Measurements from ENCODE around the gene ATP10A. TPM values are rescaled to one million over a fixed set of nuclear protein-coding genes. Genes with fewer than 3 reads are reported as not detected.

ATP10A gene
- total RNA-seq, 1 experiment from 2014 or later = 3.9 TPM

DNA sequence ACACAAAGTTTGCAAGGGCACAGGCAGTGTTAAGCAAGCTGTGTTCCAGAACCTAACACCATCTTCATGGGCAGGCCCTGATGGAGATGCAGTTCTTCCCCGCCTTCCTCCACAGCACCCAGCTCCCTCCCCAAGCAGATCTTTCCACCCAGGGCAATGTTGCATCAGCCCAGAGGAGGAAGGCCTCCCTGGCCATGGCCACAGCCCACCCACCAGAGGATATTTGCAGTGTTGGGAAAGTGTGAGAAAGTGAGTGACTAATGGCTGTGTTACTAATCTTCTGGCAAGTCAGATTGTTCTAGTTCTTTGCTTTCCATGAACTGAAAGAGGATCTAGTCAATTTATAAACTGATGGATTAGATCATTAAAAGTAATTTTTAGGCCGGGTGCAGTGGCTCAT is 42.0 kb upstream of the ATP10A start:
- Mint-ChIP-seq H3K36me3 (ENCODE audit: insufficient read depth in 1 of 3, low read depth in 3 of 3) (no peaks in the 10 kb centered on the region), H3K9me3 (no peaks in the 10 kb centered on the region), H3K4me1 (peaks cover 0 to 4% of the 10 kb centered on the region in 2 experiments; a peak in 1 of 4 replicates), H3K27me3 (ENCODE audit: low read depth) (peaks cover 2% of the 10 kb centered on the region; the same call in 1 of the 2 replicates), H3K4me3 (no peak overlapping the region), H3K27ac (no peak overlapping the region; a peak in 1 of 7 replicates)
- no peak overlapping the region for H3K4me2 ChIP-seq (ENCODE audit: insufficient read depth, insufficient read length, low read length)
- no peak overlapping the region for H3T11ph ChIP-seq (ENCODE audit: low read length)
- H3K4ac ChIP-seq (ENCODE audit: low read depth, low read length) = no peak overlapping the region
- no peak overlapping the region for H2BK15ac ChIP-seq (ENCODE audit: low read depth, low read length)
- no peaks in the 10 kb centered on the region for H3K79me1 ChIP-seq (ENCODE audit: insufficient read depth, low read depth, low read length, poor library complexity, severe bottlenecking)
- WGBS (ENCODE audit: extremely low coverage, insufficient read length, low lambda C conversion rate) = no CpG with 5 or more reads among the region's 2 CpGs
- H3K79me2 ChIP-seq (ENCODE audit: insufficient read depth, low read length) = no peaks in the 10 kb centered on the region
- H2BK20ac ChIP-seq (ENCODE audit: low read depth, low read length, poor library complexity, severe bottlenecking) = no peak overlapping the region
- H3K27me3 ChIP-seq (ENCODE audit: insufficient read depth, low read length) = no peaks in the 10 kb centered on the region
- H2BK120ac ChIP-seq (ENCODE audit: low read depth, low read length, poor library complexity, severe bottlenecking) = no peak overlapping the region
- H3K18ac ChIP-seq (ENCODE audit: insufficient read length, low read depth, low read length) = no peak overlapping the region
- no peak overlapping the region for H2AK5ac ChIP-seq (ENCODE audit: insufficient read length, low read length)
- no peak overlapping the region for H4K8ac ChIP-seq (replicated peaks; ENCODE audit: insufficient read length, low read depth, low read length)
- H3K14ac ChIP-seq (ENCODE audit: insufficient read depth, low read length) = no peak overlapping the region
- no peaks in the 10 kb centered on the region for H3K4me1 ChIP-seq (ENCODE audit: insufficient read depth, low read length)
- no peak overlapping the region for H3K27ac ChIP-seq (ENCODE audit: insufficient read length, low read depth, low read length)
- H3K23ac ChIP-seq (ENCODE audit: insufficient read length, low read depth, low read length) = no peak overlapping the region
- H2AFZ ChIP-seq (ENCODE audit: low read length) = no peak overlapping the region
- H4K91ac ChIP-seq (ENCODE audit: insufficient read length, low read depth, low read length) = no peak overlapping the region
- H4K20me1 ChIP-seq (ENCODE audit: control insufficient read depth, insufficient read depth, insufficient read length) = no peaks in the 10 kb centered on the region
- H3K23me2 ChIP-seq (ENCODE audit: insufficient read length, low read depth, low read length, poor library complexity, severe bottlenecking) = no peaks in the 10 kb centered on the region
- H3K9ac ChIP-seq (ENCODE audit: extremely low read depth, insufficient read length, low read length) = no peak overlapping the region
- TF ChIP-seq, protein P1, sequence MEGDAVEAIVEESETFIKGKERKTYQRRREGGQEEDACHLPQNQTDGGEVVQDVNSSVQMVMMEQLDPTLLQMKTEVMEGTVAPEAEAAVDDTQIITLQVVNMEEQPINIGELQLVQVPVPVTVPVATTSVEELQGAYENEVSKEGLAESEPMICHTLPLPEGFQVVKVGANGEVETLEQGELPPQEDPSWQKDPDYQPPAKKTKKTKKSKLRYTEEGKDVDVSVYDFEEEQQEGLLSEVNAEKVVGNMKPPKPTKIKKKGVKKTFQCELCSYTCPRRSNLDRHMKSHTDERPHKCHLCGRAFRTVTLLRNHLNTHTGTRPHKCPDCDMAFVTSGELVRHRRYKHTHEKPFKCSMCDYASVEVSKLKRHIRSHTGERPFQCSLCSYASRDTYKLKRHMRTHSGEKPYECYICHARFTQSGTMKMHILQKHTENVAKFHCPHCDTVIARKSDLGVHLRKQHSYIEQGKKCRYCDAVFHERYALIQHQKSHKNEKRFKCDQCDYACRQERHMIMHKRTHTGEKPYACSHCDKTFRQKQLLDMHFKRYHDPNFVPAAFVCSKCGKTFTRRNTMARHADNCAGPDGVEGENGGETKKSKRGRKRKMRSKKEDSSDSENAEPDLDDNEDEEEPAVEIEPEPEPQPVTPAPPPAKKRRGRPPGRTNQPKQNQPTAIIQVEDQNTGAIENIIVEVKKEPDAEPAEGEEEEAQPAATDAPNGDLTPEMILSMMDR (conservative IDR thresholded peaks at IDR 0.05) = no peak
- H3K56ac ChIP-seq (ENCODE audit: insufficient read length, low read depth, low read length) = no peak overlapping the region
- no peak overlapping the region for H2BK5ac ChIP-seq (ENCODE audit: insufficient read length, low read length)
- H2BK12ac ChIP-seq (ENCODE audit: insufficient read length, low read depth, low read length) = no peak overlapping the region
- H3K9me3 ChIP-seq (ENCODE audit: control insufficient read depth, low read depth, low read length) = no peaks in the 10 kb centered on the region
- H4K5ac ChIP-seq (ENCODE audit: insufficient read length, low read depth, low read length) = no peak overlapping the region
- no peak for DNase-seq
